Esophagus squamous epithelium (tissue), 5 donors: Measurements from ENCODE around the gene DAB1. TPM values are rescaled to one million over a fixed set of nuclear protein-coding genes. Genes with fewer than 3 reads are reported as not detected.

Experiments
- DNase-seq: peaks from one replicate; lab custom pipeline; 2025; lab: John Stamatoyannopoulos, UW
- H3K27ac ChIP-seq, 4 donors: fragments of 200-600 bp; sonication (generic); one replicate each; pipeline ENCODE4 v1.5.1; 2016 to 2019; ENCODE audit warnings: mild to moderate bottlenecking in 1 of 4
- H3K27me3 ChIP-seq, 4 donors: fragments of 200-600 bp; sonication (generic); 1 replicate in 3 of 4; 2 replicates in 1 of 4; pipeline versions ENCODE4 v1.5.1 to v1.6.0; 2017 to 2021; ENCODE audit warnings: antibody characterized with exemption in 1 of 4
- H3K36me3 ChIP-seq, 3 donors: fragments of 200-600 bp; sonication (generic); one replicate each; pipeline ENCODE4 v1.5.1; 2016 to 2019
- H3K4me1 ChIP-seq, 3 donors: fragments of 200-600 bp; sonication (generic); one replicate each; pipeline ENCODE4 v1.5.1; 2017 to 2019
- H3K4me3 ChIP-seq, 4 donors: fragments of 200-600 bp; sonication (generic); 1 replicate in 3 of 4; 2 replicates in 1 of 4; pipeline ENCODE4 v1.5.1; 2016 to 2019; ENCODE audit warnings: mild to moderate bottlenecking in 2 of 4, moderate library complexity in 1 of 4
- H3K9me3 ChIP-seq, 3 donors: fragments of 200-600 bp; sonication (generic); one replicate each; pipeline ENCODE4 v1.5.1; 2016 to 2019
- POLR2A ChIP-seq, 4 donors: fragments of 450-650 bp; IDR thresholded peaks; one replicate each; pipeline ENCODE4 v1.6.1; 2017; ENCODE audit warnings: antibody characterized with exemption in 4 of 4, mild to moderate bottlenecking in 4 of 4, moderate library complexity in 3 of 4
- WGBS, 2 donors: methylation state at CpG; one replicate each; pipeline ENCODE4 v1.1.5; 2018; 5-methylcytosine and 5-hydroxymethylcytosine counted together
- intact Hi-C: fragments of 100-400 bp; cut with DNase I; formaldehyde crosslinking; loops from one replicate; pipeline ENCODE4 v1.15.0; 2022
- total RNA-seq, 4 donors: library from RNA; depleted of rRNA; stranded (reverse); fragments of >200 nt; gene quantifications; one replicate each; pipeline ENCODE4 v1.1.0, GENCODE V29; 2016
- TF ChIP-seq, protein P1 (sequence below), 6 experiments: fragments of 450-650 bp in 4 of 6; fragments of 200-600 bp in 2 of 6; sonication (generic) in 2 of 6; IDR thresholded peaks; one replicate each; pipeline ENCODE4 v1.5.1; 2016 to 2019; ENCODE audit warnings: antibody characterized with exemption in 6 of 6, mild to moderate bottlenecking in 4 of 6, moderate library complexity in 4 of 6
- donor health status: DM: yes; HTN: yes; CAD: no.

Gene DAB1
- total RNA-seq, 4 donors from 2014 or later: under 0.01 TPM; not detected in 3

DNA sequence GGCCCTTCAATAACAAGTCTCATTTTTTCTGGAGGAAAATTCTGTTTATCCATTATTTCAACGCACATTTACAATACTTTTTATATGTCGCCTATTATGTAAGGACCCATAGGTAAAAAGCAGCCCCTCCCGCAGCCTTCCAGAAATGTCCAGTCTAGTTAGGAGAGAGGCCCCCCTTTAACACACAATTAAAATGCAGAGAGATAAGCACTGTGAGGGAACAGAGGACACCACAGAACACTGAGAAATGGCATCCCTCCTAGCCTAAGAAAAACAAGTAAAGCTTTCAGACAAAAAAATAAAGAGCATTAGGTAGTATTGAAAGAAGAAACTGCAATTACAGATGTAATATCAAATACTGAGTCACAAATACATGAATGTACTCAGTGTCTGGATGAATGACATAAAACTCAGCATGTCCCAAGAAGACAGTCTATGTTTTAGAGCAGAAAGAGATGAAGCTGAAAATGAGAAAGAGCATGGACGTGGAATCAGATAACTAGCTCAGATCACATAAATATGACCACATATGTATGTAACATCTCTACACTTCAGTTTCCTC is 62.9 kb downstream of the DAB1 start:
- Histone ChIP-seq H3K9me3 (peaks cover 0 to 7% (median 5%) of the 10 kb centered on the region in 3 donors), H3K4me1 (no peaks in the 10 kb centered on the region), H3K27me3 (peaks cover 0 to 4% (median 0%) of the 10 kb centered on the region in 4 donors), H3K4me3 (no peak overlapping the region), H3K27ac (no peak overlapping the region), H3K36me3 (no peaks in the 10 kb centered on the region)
- TF ChIP-seq, protein P1, sequence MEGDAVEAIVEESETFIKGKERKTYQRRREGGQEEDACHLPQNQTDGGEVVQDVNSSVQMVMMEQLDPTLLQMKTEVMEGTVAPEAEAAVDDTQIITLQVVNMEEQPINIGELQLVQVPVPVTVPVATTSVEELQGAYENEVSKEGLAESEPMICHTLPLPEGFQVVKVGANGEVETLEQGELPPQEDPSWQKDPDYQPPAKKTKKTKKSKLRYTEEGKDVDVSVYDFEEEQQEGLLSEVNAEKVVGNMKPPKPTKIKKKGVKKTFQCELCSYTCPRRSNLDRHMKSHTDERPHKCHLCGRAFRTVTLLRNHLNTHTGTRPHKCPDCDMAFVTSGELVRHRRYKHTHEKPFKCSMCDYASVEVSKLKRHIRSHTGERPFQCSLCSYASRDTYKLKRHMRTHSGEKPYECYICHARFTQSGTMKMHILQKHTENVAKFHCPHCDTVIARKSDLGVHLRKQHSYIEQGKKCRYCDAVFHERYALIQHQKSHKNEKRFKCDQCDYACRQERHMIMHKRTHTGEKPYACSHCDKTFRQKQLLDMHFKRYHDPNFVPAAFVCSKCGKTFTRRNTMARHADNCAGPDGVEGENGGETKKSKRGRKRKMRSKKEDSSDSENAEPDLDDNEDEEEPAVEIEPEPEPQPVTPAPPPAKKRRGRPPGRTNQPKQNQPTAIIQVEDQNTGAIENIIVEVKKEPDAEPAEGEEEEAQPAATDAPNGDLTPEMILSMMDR (IDR thresholded peaks at IDR 0.05): no peak
- TF ChIP-seq POLR2A (IDR thresholded peaks at IDR 0.05): no peak
- no peak for DNase-seq
- intact Hi-C loops: no loop called here
- 84 to 88% methylated on average over 4 of the region's 4 CpGs for WGBS, 2 donors

DNA sequence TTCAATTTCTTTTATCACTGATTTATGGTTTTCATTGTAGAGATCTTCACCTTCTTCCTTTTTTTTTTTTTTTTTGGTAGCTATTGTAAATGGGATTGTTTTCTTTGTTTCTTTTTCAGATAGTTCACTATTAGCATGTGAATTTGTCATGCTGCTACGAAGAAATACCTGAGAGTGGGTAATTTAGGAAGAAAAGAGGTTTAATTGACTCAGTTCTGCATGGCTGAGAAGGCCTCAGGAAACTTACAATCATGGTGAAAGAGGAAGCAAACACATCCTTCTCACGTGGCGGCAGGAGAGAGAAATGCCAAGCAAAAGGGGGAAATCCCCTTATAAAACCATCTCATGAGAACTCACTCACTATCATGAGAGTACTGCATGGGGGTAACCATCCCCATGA is 66.4 kb downstream of the DAB1 start:
- 27 to 29% methylated on average over 3 of the region's 3 CpGs for WGBS, 2 donors

GRCh38 chr1:57353654-57354053 is 70.2 kb downstream of the DAB1 start:
- TF ChIP-seq, protein P1 (IDR thresholded peaks at IDR 0.05): no peak
- no peak for TF ChIP-seq POLR2A (IDR thresholded peaks at IDR 0.05)
- Histone ChIP-seq H3K36me3 (no peaks in the 10 kb centered on the region), H3K4me1 (no peaks in the 10 kb centered on the region), H3K9me3 (peaks cover 0 to 5% (median 3%) of the 10 kb centered on the region in 3 donors), H3K27me3 (peaks cover 0 to 4% (median 0%) of the 10 kb centered on the region in 4 donors), H3K27ac (no peak overlapping the region), H3K4me3 (no peak overlapping the region)
- no peak for DNase-seq
- intact Hi-C loops: no loop called here
- WGBS, 2 donors: 58 to 68% methylated on average over 4 of the region's 4 CpGs

More for the DNA sequence above, 66.4 kb downstream of the DAB1 start:
- H3K4me3 ChIP-seq: no peak overlapping the region
- H3K27ac ChIP-seq: no peak overlapping the region
- no peaks in the 10 kb centered on the region for H3K36me3 ChIP-seq
- peaks cover 0 to 4% (median 0%) of the 10 kb centered on the region in 4 donors for H3K27me3 ChIP-seq
- H3K9me3 ChIP-seq: peaks cover 0 to 7% (median 5%) of the 10 kb centered on the region in 3 donors
- no peak for DNase-seq
- intact Hi-C loops: no loop called here
- TF ChIP-seq POLR2A (IDR thresholded peaks at IDR 0.05): no peak
- TF ChIP-seq, protein P1 (IDR thresholded peaks at IDR 0.05): no peak
- no peaks in the 10 kb centered on the region for H3K4me1 ChIP-seq

DNA sequence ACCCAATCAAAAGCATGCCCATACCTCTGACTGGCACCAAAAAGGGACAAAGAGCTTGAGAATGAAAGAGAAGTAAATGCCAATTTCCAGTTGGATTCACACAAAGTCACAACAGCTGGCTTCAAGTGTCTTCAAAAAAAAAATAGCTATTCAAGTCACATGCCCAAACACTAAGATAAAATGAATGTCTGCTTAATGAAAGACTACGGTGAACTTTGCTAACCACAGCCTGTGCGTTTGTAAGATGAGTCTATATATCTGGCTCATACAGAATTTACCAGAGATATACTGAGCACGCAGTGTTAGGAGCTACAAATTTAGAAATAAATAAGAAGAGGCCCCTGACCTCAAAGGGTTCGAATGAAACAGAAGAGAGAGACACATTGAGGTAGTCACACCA is 73.2 kb downstream of the DAB1 start:
- no peaks in the 10 kb centered on the region for H3K9me3 ChIP-seq
- 61 to 68% methylated on average over 4 of the region's 4 CpGs for WGBS, 2 donors
- intact Hi-C loops: no loop called here
- no peaks in the 10 kb centered on the region for H3K4me1 ChIP-seq
- no peak overlapping the region for H3K4me3 ChIP-seq
- no peak for DNase-seq
- H3K27ac ChIP-seq: no peak overlapping the region
- TF ChIP-seq, protein P1 (IDR thresholded peaks at IDR 0.05): no peak
- no peak for TF ChIP-seq POLR2A (IDR thresholded peaks at IDR 0.05)
- no peaks in the 10 kb centered on the region for H3K27me3 ChIP-seq
- no peaks in the 10 kb centered on the region for H3K36me3 ChIP-seq

DNA sequence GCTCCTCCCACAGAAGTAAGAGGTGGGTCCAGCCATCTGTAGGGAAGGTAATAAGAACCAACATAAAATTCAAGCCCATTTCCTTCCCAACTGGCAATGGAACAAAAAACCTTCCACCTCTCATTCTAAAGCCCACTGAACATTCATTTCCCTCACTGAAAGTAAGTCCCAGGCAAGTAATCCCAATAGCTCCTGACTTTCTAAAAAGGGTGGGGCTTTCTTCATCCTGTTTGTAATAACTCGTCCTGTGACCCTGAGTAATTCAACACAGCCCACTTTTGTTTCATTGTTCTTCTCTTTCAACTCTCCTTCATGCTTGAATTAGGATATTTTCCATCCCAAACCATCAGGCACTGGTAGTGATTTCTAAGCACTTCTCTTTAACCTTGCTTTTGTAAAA is 74.9 kb downstream of the DAB1 start:
- WGBS, 2 donors: 22 to 38% methylated on average over 1 of the region's 1 CpG
- H3K27me3 ChIP-seq: no peaks in the 10 kb centered on the region
- TF ChIP-seq, protein P1 (IDR thresholded peaks at IDR 0.05): no peak
- TF ChIP-seq POLR2A (IDR thresholded peaks at IDR 0.05): no peak
- H3K27ac ChIP-seq: no peak overlapping the region
- no peaks in the 10 kb centered on the region for H3K9me3 ChIP-seq
- H3K4me3 ChIP-seq: no peak overlapping the region
- intact Hi-C loops: no loop called here
- no peaks in the 10 kb centered on the region for H3K36me3 ChIP-seq
- no peaks in the 10 kb centered on the region for H3K4me1 ChIP-seq
- no peak for DNase-seq
